Mucosa of stomach (tissue), 1 donor: ENCODE data around the gene SLC2A4RG.

Experiments
- H3K27me3 ChIP-seq: one replicate; pipeline ENCODE4 v1.7.0; 2013; ENCODE audit warnings: mild to moderate bottlenecking, low read length; ENCODE audit not compliant: control insufficient read depth, insufficient read depth
- H3K36me3 ChIP-seq: one replicate; pipeline ENCODE4 v1.7.0; 2013; ENCODE audit warnings: low read length; ENCODE audit not compliant: control insufficient read depth, insufficient read depth
- H3K4me1 ChIP-seq: one replicate; pipeline ENCODE4 v1.7.0; 2013; ENCODE audit warnings: mild to moderate bottlenecking, low read length; ENCODE audit not compliant: control insufficient read depth, insufficient read depth
- H3K4me3 ChIP-seq: one replicate; pipeline ENCODE4 v1.7.0; 2013; ENCODE audit warnings: low read length
- H3K9ac ChIP-seq: one replicate; pipeline ENCODE4 v1.7.0; 2013; ENCODE audit warnings: mild to moderate bottlenecking, low read length, moderate library complexity
- H3K9me3 ChIP-seq: one replicate; pipeline ENCODE4 v1.7.0; 2013; ENCODE audit warnings: mild to moderate bottlenecking, low read length, moderate library complexity; ENCODE audit not compliant: control insufficient read depth
- donor health status: Pancreatic carcinoma.

SLC2A4RG gene

DNA sequence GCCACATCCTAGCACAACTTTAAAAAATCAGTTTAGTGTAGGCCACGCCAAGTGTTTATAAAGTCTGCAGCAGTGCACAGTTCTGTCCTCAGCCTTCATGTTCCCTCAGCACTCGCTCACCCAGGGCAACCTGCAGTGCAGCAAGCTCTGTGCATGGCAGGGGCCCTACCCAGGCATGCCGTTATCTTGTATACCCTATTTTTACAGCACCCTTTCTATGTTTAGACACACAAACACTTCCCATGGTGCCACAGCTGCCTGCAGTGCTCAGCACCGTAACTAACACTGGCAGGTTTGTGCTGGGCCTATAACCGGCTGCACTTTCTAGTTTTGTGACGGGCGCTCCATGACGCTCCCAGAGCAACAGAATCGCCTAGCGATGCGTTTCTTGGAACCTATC, 47.7 kb downstream of the SLC2A4RG start:
- H3K9ac ChIP-seq: no peak overlapping the region
- H3K27me3 ChIP-seq: no peaks in the 10 kb centered on the region
- H3K9me3 ChIP-seq: no peaks in the 10 kb centered on the region
- no peak overlapping the region for H3K4me3 ChIP-seq
- no peaks in the 10 kb centered on the region for H3K36me3 ChIP-seq
- no peaks in the 10 kb centered on the region for H3K4me1 ChIP-seq

DNA sequence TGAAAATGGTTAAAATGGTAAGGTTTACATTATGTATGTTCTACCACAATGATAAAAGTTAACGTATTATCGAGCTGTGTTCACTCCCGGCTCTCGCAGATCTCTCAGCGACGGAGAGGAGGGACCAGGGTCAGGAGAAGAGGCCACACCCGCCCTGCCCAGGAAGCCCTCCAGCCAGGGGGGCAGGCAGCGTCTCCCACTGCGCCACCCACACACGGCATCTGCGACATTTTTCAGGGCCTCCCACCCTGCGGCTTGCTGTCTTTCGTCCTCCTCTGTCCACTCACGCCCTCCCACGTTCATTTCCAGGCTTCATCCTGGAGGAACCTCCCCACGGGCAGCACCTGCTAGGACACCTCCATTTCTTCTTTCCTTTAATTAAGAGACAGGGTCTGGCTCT, 48.2 kb downstream of the SLC2A4RG start:
- no peaks in the 10 kb centered on the region for H3K9me3 ChIP-seq
- no peaks in the 10 kb centered on the region for H3K27me3 ChIP-seq
- H3K4me1 ChIP-seq: no peaks in the 10 kb centered on the region
- no peak overlapping the region for H3K9ac ChIP-seq
- H3K36me3 ChIP-seq: no peaks in the 10 kb centered on the region
- H3K4me3 ChIP-seq: no peak overlapping the region

DNA sequence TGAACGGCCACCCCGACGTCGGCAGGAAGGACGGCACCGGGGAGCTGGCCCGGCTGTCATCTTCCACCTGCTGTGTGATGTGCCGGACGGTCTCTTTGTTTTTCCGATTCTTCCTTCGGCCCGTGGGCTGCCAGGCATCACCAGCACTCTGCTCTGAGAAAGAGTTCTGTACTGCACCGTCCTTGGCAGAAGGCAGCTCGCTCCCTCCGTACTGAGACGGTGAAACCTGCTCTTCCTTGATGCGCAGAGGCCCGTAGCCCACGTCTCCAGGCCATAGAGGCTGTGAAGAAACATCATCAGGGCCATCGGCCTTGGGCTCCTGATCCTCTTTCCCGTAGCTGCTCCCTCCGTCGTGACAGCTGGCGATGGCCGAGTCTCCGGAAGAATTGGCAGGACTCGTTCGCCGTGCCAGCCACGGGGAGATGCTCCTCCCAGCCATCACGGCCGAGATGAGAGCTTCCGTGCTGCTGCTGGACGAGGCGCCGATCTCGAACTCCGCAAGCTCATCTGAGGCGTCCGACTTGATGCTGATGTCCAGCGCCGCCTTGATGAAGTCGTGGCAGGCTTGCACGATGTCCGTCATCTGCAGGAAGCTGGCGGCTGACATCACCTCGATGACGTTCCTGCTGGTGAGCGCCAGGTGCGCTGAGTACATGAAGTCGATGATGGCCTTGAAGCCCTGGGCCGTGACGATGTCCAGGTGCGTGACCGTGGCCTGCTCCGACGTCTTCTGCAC, 50.4 kb downstream of the SLC2A4RG start:
- H3K4me1 ChIP-seq: no peaks in the 10 kb centered on the region
- H3K36me3 ChIP-seq: no peaks in the 10 kb centered on the region
- H3K27me3 ChIP-seq: no peaks in the 10 kb centered on the region
- no peak overlapping the region for H3K9ac ChIP-seq
- H3K4me3 ChIP-seq: no peak overlapping the region
- H3K9me3 ChIP-seq: no peaks in the 10 kb centered on the region

DNA sequence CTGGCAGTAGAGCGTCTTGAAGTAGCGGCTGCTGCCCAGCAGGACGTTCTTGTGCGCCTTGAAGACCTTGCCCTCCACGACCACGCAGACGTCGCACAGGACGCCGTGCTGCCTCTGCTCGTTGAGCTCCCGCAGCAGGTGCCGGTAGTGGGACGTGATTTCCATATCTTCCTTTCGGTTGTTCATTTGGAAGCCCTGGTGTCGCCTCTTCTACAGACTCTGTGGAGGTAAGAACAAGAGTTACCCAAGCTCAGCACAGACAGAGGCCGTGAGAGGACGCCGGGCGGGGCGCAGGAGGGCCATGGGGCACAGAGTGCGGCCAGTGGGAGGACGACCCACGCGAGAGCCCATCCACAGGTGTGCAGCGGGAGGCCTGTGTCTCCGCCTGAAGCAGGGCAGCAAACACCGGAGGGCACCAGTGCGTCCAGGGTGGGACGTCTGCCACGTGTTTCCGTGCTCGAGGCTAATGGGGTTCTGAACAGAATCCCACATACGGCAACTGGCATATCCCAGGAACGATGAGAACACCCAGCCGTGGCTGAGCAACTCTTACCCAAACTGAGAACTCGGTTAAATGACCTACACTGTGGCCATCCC, 51.1 kb downstream of the SLC2A4RG start:
- no peaks in the 10 kb centered on the region for H3K9me3 ChIP-seq
- no peaks in the 10 kb centered on the region for H3K36me3 ChIP-seq
- no peaks in the 10 kb centered on the region for H3K4me1 ChIP-seq

DNA sequence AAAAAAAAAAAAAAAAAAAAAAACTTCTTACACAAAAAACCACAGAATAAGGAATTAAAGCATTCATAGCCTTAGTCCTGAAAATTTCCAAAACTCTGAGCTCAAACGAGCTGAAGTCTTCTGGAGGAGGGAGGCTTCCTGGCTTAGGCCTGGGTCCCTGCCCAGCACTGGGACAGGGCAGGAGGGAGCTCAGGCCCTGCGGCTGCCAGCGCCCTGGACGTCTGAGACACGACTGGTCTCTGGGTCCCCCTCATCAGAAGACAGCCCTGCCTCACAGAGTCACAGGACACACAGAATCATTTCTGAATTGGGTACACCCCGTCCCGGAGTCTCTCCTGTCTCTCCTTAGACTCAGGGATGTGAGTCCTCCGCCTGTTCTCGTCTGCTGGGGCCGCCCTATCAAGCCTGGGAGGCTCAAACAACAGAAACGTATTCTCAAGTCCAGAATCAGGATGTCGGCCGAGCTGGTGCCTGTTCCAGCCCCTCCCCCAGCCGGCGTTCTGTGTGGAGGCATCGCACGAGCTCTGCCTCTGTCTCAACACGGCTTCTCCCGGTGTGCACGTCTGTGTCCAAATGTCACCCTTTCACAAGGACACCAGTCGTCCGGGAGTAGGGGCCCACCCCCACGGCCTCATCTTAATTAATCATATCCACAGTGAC, 52.1 kb downstream of the SLC2A4RG start:
- H3K9ac ChIP-seq: no peak overlapping the region

More for the DNA sequence above, 51.1 kb downstream of the SLC2A4RG start:
- no peak overlapping the region for H3K9ac ChIP-seq
- no peak overlapping the region for H3K4me3 ChIP-seq
- H3K27me3 ChIP-seq: no peaks in the 10 kb centered on the region

DNA sequence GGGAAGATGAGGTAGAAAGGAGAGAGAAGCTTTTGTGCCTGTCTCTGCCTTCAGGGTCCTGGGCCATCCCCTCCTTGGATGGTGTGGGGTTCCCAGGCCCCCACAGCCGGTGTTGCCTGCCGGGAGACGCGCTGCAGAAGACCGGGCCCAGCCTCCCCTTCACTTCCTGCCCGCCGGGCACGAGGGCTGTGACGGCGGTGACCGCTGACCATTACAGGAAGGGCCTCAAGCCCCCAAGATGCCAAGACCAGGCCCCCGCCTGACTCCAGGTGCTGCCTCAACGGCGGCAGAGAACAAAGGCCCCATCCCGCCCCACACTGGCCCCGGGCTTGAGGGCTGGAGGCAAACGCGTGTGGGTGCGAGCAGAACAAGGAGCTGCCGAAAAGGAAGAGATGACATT, 53.3 kb downstream of the SLC2A4RG start:
- no peaks in the 10 kb centered on the region for H3K4me1 ChIP-seq
- H3K9ac ChIP-seq: no peak overlapping the region
- no peaks in the 10 kb centered on the region for H3K36me3 ChIP-seq
- no peaks in the 10 kb centered on the region for H3K27me3 ChIP-seq
- H3K9me3 ChIP-seq: no peaks in the 10 kb centered on the region
- H3K4me3 ChIP-seq: no peak overlapping the region

More for the DNA sequence above, 52.1 kb downstream of the SLC2A4RG start:
- Histone ChIP-seq H3K4me1 (no peaks in the 10 kb centered on the region), H3K36me3 (no peaks in the 10 kb centered on the region), H3K4me3 (no peak overlapping the region), H3K27me3 (no peaks in the 10 kb centered on the region), H3K9me3 (no peaks in the 10 kb centered on the region)
